H9 (cell line): ENCODE measurements around the gene ANKRD17. TPM values are rescaled to one million over a fixed set of nuclear protein-coding genes. Genes with fewer than 3 reads are reported as not detected.

Experiments used
- DNase-seq: peaks from one replicate; pipeline ENCODE4 v3.0.0-alpha.2; 2017
- H2AFZ ChIP-seq: one replicate; pipeline ENCODE4 v1.6.1; 2013; ENCODE audit warnings: mild to moderate bottlenecking, low read length, control low read depth, moderate library complexity
- H2AK5ac ChIP-seq: 2 replicates; pipeline ENCODE4 v1.6.1; 2013; ENCODE audit warnings: low read length, control low read depth, mixed read lengths; ENCODE audit not compliant: insufficient read length
- H2BK120ac ChIP-seq: one replicate; pipeline ENCODE4 v1.6.1; 2013; ENCODE audit warnings: low read depth, mild to moderate bottlenecking, low read length, control low read depth, inconsistent platforms; ENCODE audit not compliant: poor library complexity, severe bottlenecking
- H2BK12ac ChIP-seq: 2 replicates; pipeline ENCODE4 v1.6.1; 2013; ENCODE audit warnings: low read length, control low read depth, mixed read lengths, low read depth; ENCODE audit not compliant: insufficient read length
- H2BK15ac ChIP-seq: 2 replicates; pipeline ENCODE4 v1.6.1; 2013; ENCODE audit warnings: low read depth, low read length, control low read depth
- H2BK20ac ChIP-seq: one replicate; pipeline ENCODE4 v1.6.1; 2013; ENCODE audit warnings: low read depth, mild to moderate bottlenecking, low read length, control low read depth, inconsistent platforms; ENCODE audit not compliant: poor library complexity, severe bottlenecking
- H2BK5ac ChIP-seq: 2 replicates; pipeline ENCODE4 v1.6.1; 2013; ENCODE audit warnings: low read length, control low read depth, mixed read lengths; ENCODE audit not compliant: insufficient read length
- H3K14ac ChIP-seq: 2 replicates; pipeline ENCODE4 v1.6.1; 2013; ENCODE audit warnings: low read length, control low read depth; ENCODE audit not compliant: insufficient read depth
- H3K18ac ChIP-seq: 2 replicates; pipeline ENCODE4 v1.6.1; 2013; ENCODE audit warnings: low read depth, mild to moderate bottlenecking, mixed read lengths, low read length, control low read depth; ENCODE audit not compliant: insufficient read length
- H3K23ac ChIP-seq: 2 replicates; pipeline ENCODE4 v1.6.1; 2013; ENCODE audit warnings: low read length, control low read depth, mixed read lengths, low read depth; ENCODE audit not compliant: insufficient read length
- H3K23me2 ChIP-seq: 2 replicates; pipeline ENCODE4 v1.6.1; 2013; ENCODE audit warnings: low read depth, mild to moderate bottlenecking, mixed read lengths, low read length, control low read depth; ENCODE audit not compliant: insufficient read length, poor library complexity, severe bottlenecking
- H3K27ac ChIP-seq: 2 replicates; pipeline ENCODE4 v1.5.1; 2013; ENCODE audit warnings: low read length, control low read depth, mixed read lengths, low read depth; ENCODE audit not compliant: insufficient read length
- H3K27me3 ChIP-seq: 2 replicates; pipeline ENCODE4 v1.6.1; 2013; ENCODE audit warnings: low read length, control low read depth, inconsistent platforms; ENCODE audit not compliant: insufficient read depth
- H3K4ac ChIP-seq: 2 replicates; pipeline ENCODE4 v1.6.1; 2013; ENCODE audit warnings: low read depth, mild to moderate bottlenecking, control low read depth, inconsistent platforms, low read length, moderate library complexity
- H3K4me1 ChIP-seq: 2 replicates; pipeline ENCODE4 v1.6.1; 2013; ENCODE audit warnings: low read length, control low read depth, inconsistent platforms; ENCODE audit not compliant: insufficient read depth
- H3K4me2 ChIP-seq: 2 replicates; pipeline ENCODE4 v1.6.1; 2013; ENCODE audit warnings: low read length, control low read depth, mixed read lengths; ENCODE audit not compliant: insufficient read length, insufficient read depth
- H3K56ac ChIP-seq: 2 replicates; pipeline ENCODE4 v1.6.1; 2013; ENCODE audit warnings: low read depth, mild to moderate bottlenecking, mixed read lengths, low read length, control low read depth; ENCODE audit not compliant: insufficient read length
- H3K79me1 ChIP-seq: 2 replicates; pipeline ENCODE4 v1.6.1; 2013; ENCODE audit warnings: low read depth, mild to moderate bottlenecking, moderate library complexity, low read length, control low read depth, inconsistent platforms; ENCODE audit not compliant: insufficient read depth, poor library complexity, severe bottlenecking
- H3K79me2 ChIP-seq: 2 replicates; pipeline ENCODE4 v1.6.1; 2013; ENCODE audit warnings: low read length, control low read depth, inconsistent platforms; ENCODE audit not compliant: insufficient read depth
- H3K9ac ChIP-seq: 2 replicates; pipeline ENCODE4 v1.6.1; 2013; ENCODE audit warnings: low read length, control low read depth, mixed read lengths; ENCODE audit not compliant: insufficient read length; ENCODE audit errors: extremely low read depth
- H3K9me3 ChIP-seq: one replicate; pipeline ENCODE4 v1.6.1; 2013; ENCODE audit warnings: low read depth, low read length, inconsistent platforms; ENCODE audit not compliant: control insufficient read depth
- H3T11ph ChIP-seq: one replicate; pipeline ENCODE4 v1.6.1; 2013; ENCODE audit warnings: mild to moderate bottlenecking, low read length, control low read depth, inconsistent platforms
- H4K20me1 ChIP-seq: one replicate; pipeline ENCODE4 v1.6.1; 2013; ENCODE audit not compliant: control insufficient read depth, insufficient read length, insufficient read depth
- H4K5ac ChIP-seq: 2 replicates; pipeline ENCODE4 v1.6.1; 2013; ENCODE audit warnings: low read depth, mild to moderate bottlenecking, mixed read lengths, low read length, control low read depth; ENCODE audit not compliant: insufficient read length
- H4K8ac ChIP-seq: replicated peaks from 2 replicates; pipeline ENCODE4 v1.6.1; 2013; ENCODE audit warnings: low read length, control low read depth, mixed read lengths, low read depth; ENCODE audit not compliant: insufficient read length
- H4K91ac ChIP-seq: 2 replicates; pipeline ENCODE4 v1.6.1; 2013; ENCODE audit warnings: low read depth, mild to moderate bottlenecking, moderate library complexity, mixed read lengths, low read length, control low read depth; ENCODE audit not compliant: insufficient read length
- H3K27ac Mint-ChIP-seq, 3 experiments: 2 replicates in 2 of 3; 3 replicates in 1 of 3; pipeline ENCODE4 v1.8.0; 2020 to 2021; ENCODE audit warnings: mixed read lengths in 3 of 3, mild to moderate bottlenecking in 1 of 3, moderate library complexity in 1 of 3
- H3K27me3 Mint-ChIP-seq: 2 replicates; pipeline ENCODE4 v1.8.0; 2021; ENCODE audit warnings: low read depth, mild to moderate bottlenecking, moderate library complexity, mixed read lengths
- H3K36me3 Mint-ChIP-seq, 3 experiments: 2 replicates in 2 of 3; 3 replicates in 1 of 3; pipeline ENCODE4 v1.8.0; 2020 to 2021; ENCODE audit warnings: low read depth in 3 of 3, mixed read lengths in 3 of 3; ENCODE audit not compliant: insufficient read depth in 1 of 3
- H3K4me1 Mint-ChIP-seq, 2 experiments: 2 replicates each; pipeline ENCODE4 v1.8.0; 2020; ENCODE audit warnings: mixed read lengths in 2 of 2
- H3K4me3 Mint-ChIP-seq, 2 experiments: 2 replicates in 1 of 2; 3 replicates in 1 of 2; pipeline ENCODE4 v1.8.0; 2020 to 2021; ENCODE audit warnings: mild to moderate bottlenecking in 2 of 2, mixed read lengths in 2 of 2, moderate library complexity in 1 of 2
- H3K9me3 Mint-ChIP-seq, 2 experiments: 2 replicates in 1 of 2; 3 replicates in 1 of 2; pipeline ENCODE4 v1.8.0; 2020; ENCODE audit warnings: mild to moderate bottlenecking in 2 of 2, mixed read lengths in 2 of 2, moderate library complexity in 1 of 2
- WGBS: extraction: QIAGEN DNeasy Blood & Tissue Kit; methylation state at CpG from one replicate; pipeline ENCODE4 v1.1.7; 2013; ENCODE audit warnings: missing lambda C conversion rate, low lambda C conversion rate, mixed read lengths; ENCODE audit not compliant: insufficient read length; ENCODE audit errors: extremely low coverage; 5-methylcytosine and 5-hydroxymethylcytosine counted together
- total RNA-seq: library from RNA; stranded (reverse); gene quantifications from 2 replicates; pipeline ENCODE4 v1.2.1, GENCODE V29; 2021
- TF ChIP-seq, protein P1 (sequence below): fragments of 200-600 bp; sonication (generic); conservative IDR thresholded peaks from 3 replicates; pipeline ENCODE4 v1.8.0; 2021; ENCODE audit warnings: antibody characterized with exemption, mild to moderate bottlenecking

ANKRD17 gene
- total RNA-seq, 1 experiment from 2014 or later, result 82.4 TPM

DNA sequence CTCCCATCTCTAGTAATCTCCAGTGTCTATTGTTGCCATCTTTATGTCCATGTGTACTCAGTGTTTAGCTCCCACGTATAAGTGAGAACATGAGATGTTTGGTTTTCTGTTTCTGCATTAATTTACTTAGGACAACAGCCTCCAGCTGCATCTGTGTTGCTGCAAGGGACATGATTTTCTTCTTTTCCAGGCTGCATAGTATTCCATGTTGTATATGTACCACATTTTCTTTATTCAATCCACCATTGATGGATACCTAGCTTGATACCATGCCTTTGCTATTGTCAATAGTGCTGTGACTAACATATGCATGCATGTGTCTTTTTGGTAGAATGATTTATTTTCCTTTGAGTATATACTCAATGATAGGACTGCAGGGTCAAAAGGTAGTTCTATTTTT is 18.6 kb upstream of the ANKRD17 start:
- Histone ChIP-seq H2AK5ac (no peak overlapping the region), H3K18ac (no peak overlapping the region), H3K23ac (no peak overlapping the region), H4K91ac (no peak overlapping the region), H2BK120ac (no peak overlapping the region), H2BK12ac (no peak overlapping the region), H4K5ac (no peak overlapping the region), H2BK15ac (no peak overlapping the region), H4K8ac (no peak overlapping the region), H3K27ac (no peak overlapping the region), H3K23me2 (no peaks in the 10 kb centered on the region), H3K4me1 (no peaks in the 10 kb centered on the region), H2BK20ac (no peak overlapping the region), H3K9me3 (no peaks in the 10 kb centered on the region), H4K20me1 (no peaks in the 10 kb centered on the region), H2BK5ac (no peak overlapping the region), H2AFZ (no peak overlapping the region), H3K79me1 (no peaks in the 10 kb centered on the region), H3K9ac (no peak overlapping the region), H3K56ac (no peak overlapping the region), H3K27me3 (no peaks in the 10 kb centered on the region), H3K79me2 (no peaks in the 10 kb centered on the region), H3K14ac (no peak overlapping the region), H3K4me2 (no peak overlapping the region), H3K4ac (no peak overlapping the region), H3T11ph (no peak overlapping the region)
- H3K27me3 Mint-ChIP-seq, result no peaks in the 10 kb centered on the region
- WGBS, result no CpG with 5 or more reads among the region's 1 CpG
- H3K27ac Mint-ChIP-seq, result no peak overlapping the region
- TF ChIP-seq, protein P1, sequence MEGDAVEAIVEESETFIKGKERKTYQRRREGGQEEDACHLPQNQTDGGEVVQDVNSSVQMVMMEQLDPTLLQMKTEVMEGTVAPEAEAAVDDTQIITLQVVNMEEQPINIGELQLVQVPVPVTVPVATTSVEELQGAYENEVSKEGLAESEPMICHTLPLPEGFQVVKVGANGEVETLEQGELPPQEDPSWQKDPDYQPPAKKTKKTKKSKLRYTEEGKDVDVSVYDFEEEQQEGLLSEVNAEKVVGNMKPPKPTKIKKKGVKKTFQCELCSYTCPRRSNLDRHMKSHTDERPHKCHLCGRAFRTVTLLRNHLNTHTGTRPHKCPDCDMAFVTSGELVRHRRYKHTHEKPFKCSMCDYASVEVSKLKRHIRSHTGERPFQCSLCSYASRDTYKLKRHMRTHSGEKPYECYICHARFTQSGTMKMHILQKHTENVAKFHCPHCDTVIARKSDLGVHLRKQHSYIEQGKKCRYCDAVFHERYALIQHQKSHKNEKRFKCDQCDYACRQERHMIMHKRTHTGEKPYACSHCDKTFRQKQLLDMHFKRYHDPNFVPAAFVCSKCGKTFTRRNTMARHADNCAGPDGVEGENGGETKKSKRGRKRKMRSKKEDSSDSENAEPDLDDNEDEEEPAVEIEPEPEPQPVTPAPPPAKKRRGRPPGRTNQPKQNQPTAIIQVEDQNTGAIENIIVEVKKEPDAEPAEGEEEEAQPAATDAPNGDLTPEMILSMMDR, result no peak
- peaks cover 9 to 10% of the 10 kb centered on the region in 2 experiments; a peak in 3 of 5 replicates for H3K9me3 Mint-ChIP-seq
- H3K36me3 Mint-ChIP-seq, result peaks cover 2 to 16% (median 8%) of the 10 kb centered on the region in 3 experiments; a peak in 5 of 7 replicates
- no peak overlapping the region; a peak in 1 of 5 replicates for H3K4me3 Mint-ChIP-seq
- no peak for DNase-seq
- no peaks in the 10 kb centered on the region for H3K4me1 Mint-ChIP-seq
